AG20443 (cell line): ENCODE data around the gene ZNF544.
A peak's percentile ranks its signal among the peaks of the same experiment; 100 is the strongest.
"Not testable (repeated sequence)": the region's sequence is repeated elsewhere in the genome, so short reads cannot be mapped to it uniquely, and the experiment has no call there.

Source experiments
- DNase-seq: peaks from one replicate; pipeline ENCODE4 v3.0.0; 2012; ENCODE audit warnings: low spot score, mixed read lengths

ZNF544 gene

DNA sequence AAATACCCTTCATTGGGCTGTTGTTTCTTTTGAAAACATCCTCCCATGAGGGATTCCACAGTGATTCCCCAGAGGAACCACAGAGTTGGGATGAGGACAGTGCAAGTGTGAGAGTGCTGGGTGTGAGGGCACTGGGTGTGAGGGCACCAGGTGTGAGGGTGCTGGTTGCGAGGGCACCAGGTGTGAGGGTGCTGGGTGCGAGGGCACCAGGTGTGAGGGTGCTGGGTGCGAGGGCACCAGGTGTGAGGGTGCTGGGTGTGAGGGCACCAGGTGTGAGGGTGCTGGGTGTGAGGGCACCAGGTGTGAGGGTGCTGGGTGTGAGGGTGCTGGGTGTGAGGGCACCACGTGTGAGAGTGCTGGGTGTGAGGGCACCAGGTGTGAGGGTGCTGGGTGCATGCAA lies 29.5 kb downstream of the ZNF544 start:
- DNase-seq: not testable (repeated sequence)

DNA sequence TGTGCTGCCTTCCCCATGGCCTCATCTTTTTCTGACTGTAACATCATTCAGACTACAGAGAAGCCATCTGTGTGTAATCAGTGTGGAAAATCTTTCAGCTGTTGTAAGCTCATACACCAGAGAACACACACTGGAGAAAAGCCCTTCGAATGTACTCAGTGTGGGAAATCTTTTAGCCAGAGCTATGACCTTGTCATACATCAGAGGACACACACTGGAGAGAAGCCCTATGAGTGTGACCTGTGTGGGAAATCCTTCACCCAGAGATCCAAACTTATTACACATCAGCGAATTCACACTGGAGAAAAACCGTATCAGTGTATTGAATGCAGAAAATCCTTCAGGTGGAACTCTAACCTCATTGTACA lies 32.9 kb downstream of the ZNF544 start:
- no peak for DNase-seq

DNA sequence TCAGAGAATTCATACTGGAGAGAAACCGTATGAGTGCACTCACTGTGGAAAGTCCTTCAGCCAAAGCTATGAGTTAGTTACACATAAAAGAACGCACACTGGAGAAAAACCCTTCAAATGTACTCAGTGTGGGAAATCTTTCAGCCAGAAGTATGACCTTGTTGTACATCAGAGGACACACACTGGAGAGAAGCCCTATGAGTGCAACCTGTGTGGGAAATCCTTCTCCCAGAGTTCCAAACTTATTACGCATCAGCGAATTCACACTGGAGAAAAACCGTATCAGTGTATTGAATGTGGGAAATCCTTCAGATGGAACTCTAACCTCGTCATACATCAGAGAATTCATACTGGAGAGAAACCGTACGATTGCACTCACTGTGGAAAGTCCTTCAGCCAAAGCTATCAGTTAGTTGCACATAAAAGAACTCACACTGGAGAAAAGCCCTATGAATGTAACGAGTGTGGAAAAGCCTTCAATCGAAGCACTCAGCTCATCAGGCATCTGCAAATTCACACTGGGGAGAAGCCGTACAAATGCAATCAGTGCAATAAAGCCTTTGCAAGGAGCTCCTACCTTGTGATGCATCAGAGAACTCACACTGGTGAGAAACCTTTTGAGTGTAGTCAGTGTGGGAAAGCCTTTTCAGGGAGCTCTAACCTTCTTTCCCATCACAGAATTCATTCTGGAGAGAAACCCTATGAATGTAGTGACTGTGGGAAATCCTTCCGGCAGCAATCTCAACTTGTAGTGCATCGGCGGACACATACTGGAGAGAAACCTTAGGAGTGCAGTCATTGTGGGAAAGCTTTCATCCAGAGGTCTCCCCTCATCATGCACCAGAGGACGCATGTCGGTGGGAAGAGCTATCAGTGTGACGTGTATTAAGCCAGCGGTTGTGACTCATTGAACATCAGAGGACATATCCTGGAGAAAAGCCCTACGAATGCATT lies 33.5 kb downstream of the ZNF544 start:
- DNase-seq: no peak

DNA sequence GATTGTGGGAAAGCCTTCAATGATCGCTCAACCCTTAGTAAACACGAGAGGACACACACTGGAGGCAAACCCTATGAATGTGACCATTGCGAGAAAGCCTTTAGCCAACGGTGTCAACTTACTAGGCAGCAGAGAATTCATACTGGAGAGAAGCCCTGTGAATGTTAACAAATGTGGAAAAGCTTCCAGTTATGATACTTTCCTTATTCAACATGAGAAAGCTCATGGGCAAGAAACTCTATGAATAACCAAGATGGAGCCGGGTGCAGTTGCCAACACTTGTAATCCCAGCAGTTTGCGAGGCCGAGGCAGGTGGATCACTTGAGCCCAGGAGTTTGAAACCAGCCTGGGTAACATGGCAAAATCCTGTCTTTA lies 34.2 kb downstream of the ZNF544 start:
- no peak for DNase-seq

DNA sequence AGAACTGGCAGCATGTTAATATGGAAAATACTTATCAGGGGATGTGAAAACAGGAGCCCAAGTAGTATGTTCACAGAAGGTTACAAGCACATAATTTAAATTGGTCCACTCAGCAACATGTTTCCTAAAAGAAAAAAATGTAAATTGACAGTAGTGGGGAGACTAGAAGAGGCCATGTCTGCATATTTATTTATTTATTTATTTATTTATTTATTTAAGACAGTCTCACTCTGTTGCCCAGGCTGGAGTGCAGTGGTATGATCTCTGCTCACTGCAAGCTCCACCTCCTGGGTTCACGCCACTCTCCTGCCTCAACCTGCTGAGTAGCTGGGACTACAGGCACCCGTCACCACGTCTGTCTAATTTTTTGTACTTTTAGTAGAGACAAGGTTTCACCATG lies 36.4 kb downstream of the ZNF544 start:
- DNase-seq: no peak

DNA sequence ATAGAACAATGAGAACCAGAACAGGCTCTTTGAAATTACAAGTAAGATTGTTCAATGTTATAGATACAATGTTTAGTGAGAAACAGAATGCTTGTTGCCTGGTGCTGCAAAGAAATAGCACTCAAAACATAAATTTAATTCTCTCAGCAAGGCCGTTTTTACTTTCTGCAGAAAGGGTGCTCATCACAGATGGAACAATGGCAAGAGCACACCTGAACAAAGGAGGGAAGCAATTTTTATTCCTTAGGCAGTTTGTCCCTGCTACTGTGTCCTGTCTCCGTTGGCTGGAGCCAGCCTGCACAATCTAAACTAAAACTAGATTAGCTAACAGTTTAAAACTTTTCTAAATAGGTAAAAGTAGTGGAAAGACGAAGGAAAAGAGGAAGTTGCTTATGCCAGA lies 39.6 kb downstream of the ZNF544 start:
- DNase-seq: no peak

DNA sequence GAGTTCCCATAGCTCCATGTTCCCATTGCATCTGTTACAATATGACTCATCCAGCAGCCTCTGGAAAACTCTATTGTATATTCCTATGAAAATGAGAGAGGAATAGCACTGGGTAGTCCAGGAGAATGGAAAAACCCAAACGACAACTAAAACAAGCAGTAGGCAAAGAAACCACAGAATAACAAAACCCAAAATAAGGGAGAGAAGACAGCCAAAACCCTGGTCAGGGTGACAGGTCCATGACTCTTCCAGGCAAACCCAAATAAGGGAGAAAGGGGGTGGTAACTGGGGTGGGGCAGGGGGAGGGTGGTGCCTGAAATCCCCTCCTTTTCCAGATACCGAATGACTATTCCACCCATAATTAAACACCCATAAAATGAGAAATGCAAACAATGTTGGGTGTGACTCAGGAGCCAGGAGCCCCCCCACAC lies 46.1 kb downstream of the ZNF544 start:
- no peak for DNase-seq

DNA sequence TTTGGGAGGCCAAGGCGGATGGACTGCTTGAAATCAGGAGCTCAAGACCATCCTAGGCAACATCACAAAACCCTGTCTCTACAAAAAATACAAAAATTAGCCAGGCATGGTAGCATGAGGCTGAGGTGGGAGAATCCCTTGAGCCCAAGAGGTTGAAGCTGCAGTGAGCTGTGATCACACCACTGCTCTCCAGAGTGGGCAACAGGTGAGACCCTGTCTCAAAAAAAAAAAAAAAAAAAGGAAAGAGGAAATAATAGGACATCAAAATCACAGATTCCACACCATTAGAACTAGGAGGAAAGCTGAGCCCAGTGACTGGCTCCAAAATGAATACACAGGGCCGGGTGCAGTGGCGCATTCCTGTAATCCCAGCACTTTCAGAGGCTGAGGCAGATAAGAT lies 46.9 kb downstream of the ZNF544 start:
- DNase-seq: no peak

DNA sequence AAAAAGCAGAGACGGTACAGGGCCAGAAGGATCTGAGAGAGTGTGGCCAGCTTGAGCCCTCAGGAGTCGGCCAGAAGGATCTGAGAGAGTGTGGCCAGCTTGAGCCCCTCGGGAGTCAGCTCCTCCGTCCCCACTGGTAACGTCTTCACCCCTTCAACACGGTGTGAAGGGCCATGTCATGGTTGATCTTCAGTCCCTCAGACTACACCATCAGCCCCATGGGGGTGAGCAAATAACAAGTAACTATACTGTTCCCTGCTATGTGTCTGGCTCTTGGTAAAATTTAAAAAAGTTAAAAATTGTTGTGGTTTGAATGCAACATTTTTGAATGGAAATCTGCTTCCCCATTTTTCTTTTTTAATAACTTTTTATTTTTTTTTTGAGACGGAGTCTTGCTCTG lies 48.5 kb downstream of the ZNF544 start:
- no peak for DNase-seq

DNA sequence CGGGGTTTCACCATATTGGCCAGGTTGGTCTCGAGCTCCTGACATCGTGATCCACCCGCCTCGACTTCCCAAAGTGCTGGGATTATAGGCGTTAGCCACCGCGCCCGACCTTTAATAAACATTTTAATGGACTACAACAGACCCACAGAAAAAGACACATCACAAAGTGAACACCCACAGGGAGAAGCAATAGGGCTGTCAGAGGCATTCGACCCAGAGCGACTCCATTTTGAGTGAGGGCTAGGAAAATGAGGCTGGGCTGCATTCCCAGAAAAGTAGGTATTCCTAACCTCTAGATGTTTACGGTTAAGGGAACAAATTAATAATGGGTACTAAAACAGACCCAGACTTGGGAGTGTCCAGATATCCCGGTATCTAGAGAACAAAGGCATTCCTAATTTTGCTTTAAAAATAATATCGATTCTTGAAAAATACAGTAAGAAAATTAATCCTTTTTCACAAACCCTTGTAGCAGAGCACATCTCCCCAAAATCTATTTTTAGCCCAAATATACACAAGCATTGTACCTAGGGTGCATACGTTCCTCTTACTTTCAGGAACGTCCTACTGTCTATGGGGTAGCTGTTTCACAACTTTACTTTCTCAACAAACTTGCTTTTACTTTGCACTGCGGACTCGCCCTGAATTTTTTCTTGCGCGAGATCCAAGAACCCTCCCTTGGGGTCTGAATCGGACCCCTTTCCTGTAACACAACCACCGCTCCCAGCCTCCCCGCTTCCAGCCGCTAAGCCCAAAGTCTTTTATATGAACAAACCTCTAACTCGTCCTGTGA lies 49.2 kb downstream of the ZNF544 start:
- no peak for DNase-seq

DNA sequence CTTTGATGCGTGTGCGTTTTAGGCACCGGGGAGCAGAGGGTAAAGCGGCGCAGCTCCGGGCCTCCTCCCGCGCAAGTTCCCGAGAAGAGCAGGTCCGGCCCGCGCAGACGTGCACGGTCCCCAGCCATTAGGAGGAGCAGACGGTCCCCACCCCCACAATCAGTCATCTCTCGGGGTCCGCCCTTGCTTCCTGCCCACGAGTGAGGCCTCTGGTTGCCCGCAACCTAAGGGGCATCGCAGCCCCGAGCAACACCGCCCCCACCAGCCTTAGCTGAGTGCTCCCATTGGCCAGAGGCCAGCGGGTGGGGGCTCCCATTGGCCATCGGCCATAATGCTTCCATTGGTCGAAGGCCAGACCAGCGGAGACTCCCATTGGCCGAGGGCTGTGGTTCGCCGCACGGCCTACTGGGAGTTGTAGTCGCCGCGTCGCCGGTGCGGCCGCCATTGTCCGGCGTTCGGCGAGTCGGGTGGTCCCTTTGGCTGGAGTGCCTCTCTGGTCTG lies 49.9 kb downstream of the ZNF544 start, which contains the start of gene ZNF8:
TSS of gene ZNF8 (plus strand) at position 415 of the 501 bp plus-strand sequence. CDS start 127 bp downstream, outside the sequence.
- DNase-seq: peak; percentile 99

DNA sequence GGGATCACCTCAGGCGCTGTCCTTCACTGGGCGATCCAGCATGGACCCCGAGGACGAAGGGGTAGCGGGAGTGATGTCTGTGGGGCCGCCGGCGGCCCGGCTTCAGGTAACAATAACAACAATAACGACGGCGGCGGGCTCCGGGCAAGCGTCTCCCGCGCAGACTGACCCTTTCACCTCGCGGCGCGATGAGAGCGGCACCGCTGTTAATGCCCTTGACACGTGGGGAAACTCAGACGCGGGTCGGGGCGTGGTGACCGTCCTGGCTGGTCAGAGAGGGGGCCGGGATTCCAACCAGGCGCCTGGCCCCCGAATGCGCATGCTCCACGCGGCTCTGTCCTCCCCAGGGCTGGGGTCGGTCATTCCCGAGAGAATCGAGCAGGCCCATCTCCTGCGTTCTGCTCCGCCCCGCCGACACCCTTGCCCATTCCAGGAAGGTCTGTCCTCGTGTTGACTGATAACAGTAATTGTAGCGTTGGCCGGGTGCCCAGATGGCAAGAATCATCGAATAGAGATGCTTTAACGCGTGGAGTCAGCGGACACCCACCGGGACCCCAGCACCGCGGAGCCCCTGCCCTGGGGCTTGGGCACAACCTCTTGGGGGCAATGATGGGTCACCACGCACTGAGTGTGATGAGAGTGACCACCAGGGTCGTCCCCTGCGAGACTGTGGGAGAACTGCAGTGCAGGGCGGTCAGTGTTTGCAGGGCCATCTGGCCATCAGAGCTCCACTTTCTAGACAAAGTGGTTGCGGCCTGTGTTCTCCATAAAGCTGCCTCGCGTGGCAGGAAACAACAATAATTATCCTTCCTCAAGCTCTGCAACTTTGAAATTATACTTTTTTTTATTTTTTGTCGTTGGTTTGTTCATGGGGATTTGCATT lies 50.6 kb downstream of the ZNF544 start:
- peak; percentile 88 for DNase-seq

DNA sequence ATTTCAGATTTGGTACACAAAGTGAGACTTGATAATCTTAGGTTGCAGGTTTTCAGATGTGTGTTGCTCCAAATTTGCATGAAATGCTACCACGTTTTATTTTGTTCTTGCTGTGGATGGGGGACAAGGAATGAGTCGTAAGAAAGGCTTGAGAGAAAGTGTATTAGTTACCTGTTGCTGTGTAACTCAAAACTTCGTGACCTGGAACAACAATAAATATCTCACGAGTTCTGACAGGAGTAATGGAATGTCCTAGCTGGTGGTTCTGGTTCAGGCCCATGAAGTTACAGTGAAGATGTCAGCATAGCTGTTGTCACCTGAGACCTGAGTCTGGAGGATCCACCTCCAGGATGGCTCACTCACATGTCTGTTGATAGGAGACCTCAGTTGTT lies 51.2 kb downstream of the ZNF544 start:
- DNase-seq: no peak

DNA sequence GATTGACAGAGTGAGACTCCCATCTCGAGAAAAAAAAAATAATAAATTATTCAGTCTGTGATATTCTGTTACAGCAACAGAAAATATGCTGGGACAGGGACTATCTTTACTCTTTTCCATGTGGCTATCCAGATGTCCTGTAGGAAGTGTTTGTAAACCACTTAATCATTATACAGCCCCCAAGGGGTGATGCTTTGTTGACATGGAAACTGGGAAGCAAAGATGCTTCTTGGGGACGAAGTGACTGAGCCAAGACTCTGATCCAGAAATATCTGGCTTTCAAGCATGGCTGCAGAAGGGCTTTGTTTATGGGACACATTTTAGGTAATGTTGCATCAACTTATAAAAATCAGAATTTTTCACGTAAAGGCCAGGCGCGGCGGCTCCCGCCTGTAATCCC lies 55.5 kb downstream of the ZNF544 start:
- DNase-seq: no peak

DNA sequence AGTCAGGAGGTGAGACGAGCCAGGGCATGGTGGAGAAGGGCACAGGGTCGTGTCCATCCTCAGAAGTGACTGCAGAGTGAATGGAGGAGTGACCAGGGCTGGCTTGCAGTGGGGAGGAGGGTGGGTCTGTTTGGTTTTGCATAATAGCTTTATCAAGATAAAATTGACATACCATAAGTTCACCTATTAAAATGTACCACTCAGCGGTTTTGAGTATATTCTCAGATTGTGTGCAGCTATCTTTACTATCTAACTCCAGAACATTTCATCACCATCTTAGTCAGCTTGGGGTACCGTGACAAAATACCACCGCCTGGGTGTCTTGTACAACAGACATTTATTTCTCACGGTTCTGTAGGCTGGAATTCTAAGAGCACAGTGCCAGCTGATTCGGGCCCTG lies 63.2 kb downstream of the ZNF544 start:
- no peak for DNase-seq

DNA sequence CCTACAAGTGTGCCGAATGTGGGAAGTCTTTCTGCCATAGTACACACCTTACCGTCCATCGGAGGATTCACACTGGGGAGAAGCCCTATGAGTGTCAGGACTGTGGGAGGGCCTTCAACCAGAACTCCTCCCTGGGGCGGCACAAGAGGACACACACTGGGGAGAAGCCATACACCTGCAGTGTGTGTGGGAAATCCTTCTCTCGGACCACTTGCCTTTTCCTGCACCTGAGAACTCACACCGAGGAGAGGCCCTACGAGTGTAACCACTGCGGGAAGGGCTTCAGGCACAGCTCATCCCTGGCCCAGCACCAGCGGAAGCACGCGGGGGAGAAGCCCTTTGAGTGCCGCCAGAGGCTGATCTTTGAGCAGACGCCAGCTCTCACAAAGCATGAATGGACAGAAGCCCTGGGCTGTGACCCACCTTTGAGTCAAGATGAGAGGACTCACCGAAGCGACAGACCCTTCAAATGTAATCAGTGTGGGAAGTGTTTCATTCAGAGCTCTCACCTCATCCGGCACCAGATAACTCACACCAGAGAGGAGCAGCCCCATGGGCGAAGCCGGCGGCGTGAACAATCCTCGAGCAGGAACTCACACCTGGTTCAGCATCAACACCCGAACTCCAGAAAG lies 66.1 kb downstream of the ZNF544 start:
- peak; percentile 2 for DNase-seq

DNA sequence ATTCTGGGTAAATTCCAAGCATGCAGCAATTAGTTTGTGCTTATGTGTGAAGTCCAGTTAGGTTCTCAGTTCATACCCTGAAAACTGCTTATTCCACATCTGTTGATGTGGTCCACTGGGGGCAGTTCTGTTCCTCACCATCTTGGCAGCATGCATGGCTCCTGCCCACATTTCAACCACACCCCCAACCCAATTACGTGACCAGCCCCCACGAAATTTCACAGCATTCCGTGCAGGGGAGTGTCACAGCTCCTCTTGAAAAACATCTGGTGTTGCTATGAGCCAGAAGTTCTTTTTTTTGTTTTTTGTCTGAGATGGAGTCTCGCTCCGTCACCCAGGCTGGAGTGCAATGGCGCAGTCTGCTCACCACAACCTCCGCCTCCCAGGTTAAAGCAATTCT lies 67.4 kb downstream of the ZNF544 start:
- DNase-seq: peak; percentile 50

DNA sequence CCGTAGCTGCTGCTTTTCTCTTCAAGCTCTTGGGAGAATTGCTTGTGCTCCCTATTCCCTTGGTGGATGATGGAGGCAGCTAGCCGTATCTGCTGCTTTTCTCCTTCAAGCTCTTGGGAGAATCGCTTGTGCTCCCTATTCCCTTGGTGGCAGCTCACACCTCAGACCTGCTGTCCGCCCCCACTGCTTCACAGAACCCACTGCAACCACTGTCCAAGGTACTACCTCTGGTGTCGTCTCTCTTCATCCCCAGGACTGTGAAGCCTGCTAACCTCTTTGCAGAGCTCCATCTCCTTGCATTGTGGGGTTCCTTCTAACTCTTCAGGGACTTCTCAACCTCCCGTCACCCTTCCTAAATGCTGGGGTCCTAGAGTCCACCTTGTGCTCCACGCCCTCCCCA lies 71.9 kb downstream of the ZNF544 start:
- no peak for DNase-seq

DNA sequence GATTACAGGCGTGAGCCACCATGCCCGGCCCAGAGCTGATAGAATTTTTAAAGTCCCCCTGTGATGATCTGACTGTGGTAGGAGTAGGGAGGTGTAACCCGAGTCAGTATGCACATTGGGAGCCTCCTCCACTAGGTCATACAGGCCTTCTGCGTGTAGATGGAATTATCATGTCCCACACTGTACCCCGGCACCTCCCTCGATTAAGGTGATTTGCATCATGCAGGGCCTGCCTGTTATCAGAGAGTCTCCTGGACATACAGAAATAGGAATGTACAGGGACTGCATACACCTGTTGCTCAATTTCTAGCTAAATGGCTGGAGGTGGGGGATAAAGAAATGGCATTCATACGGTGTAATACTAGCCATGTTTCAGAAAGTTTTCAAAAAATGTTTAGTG lies 75.5 kb downstream of the ZNF544 start:
- no peak for DNase-seq

DNA sequence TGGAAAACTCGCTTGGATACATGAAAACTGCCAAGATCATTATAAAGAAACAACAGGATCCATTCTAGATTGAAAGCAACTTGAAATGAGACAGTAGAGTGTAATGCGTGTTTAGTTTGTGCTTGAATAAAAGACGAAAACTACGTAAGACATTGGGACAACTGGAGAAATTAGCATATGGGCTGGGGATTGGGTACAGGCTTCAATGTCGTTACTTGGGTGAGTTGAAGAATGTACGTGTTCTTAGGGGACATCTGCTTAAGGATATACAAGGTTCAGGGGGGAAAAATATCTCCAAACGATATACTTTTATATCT lies 76.0 kb downstream of the ZNF544 start:
- peak; percentile 22 for DNase-seq

DNA sequence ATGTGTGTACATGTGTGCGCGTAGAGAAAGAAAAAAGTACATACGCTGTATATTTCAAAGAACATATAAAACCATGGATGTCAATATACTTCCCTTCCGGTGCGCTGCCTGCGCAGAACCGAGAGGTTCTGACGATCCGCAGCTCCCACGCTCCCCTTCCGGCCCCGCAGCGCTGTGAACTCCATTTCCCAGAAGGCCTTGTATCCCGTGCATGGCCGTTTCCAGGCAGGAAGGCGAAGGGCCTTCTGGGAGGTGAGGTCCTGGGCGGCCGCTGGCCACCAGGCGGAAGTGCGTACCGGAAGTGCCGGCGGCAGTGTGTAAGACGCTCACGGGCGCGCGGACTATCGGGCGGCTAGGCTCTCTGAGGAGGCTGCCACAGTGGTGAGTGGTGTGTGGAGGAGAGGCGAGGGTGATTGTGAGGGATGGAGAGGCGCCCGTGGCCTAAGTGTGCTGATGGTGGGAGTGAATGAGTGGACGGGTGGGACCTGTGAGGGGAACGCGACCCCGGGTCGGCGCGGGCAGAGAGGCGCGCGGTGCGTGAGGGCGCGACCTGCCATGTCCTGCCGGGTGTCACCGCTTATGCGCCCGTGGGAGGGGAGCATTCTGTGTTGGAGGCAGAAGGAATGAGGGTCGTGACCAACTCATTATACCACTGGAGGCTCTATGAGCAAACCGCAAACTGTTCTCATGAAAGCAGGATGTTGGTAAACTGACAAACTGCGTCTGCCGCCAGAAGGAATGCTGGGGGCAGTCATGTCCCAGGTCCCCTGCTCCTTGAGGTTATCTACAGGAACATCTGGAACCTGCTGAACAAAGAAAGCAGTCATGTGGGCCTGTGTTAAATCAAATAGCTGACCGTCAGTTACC lies 76.6 kb downstream of the ZNF544 start, which contains the start of gene ERVK3-1:
TSS of gene ERVK3-1 (plus strand) at position 313 of the 867 bp plus-strand sequence. CDS start 6,792 bp downstream, outside the sequence.
- peak; percentile 98 for DNase-seq
